SK-N-MC (cell line): ENCODE data around the gene ACOT13.
"Not testable (repeated sequence)": the region's sequence is repeated elsewhere in the genome, so short reads cannot be mapped to it uniquely, and the experiment has no call there.

Source experiments
- DNase-seq: peaks from one replicate; pipeline ENCODE4 v3.0.0-alpha.2; 2011; ENCODE audit warnings: low read depth, low spot score
- H3K27ac ChIP-seq: fragments of 200-600 bp; sonication (generic); 2 replicates; pipeline ENCODE4 v1.5.1; 2016; ENCODE audit warnings: mixed run types
- H3K36me3 ChIP-seq: fragments of 200-600 bp; sonication (generic); 2 replicates; pipeline ENCODE4 v1.6.1; 2017; ENCODE audit warnings: antibody characterized with exemption, low read length, mixed read lengths; ENCODE audit not compliant: insufficient read depth
- H3K4me3 ChIP-seq: fragments of 200-600 bp; sonication (generic); 2 replicates; pipeline ENCODE4 v1.5.1; 2016
- H3K9ac ChIP-seq: fragments of 200-600 bp; sonication (generic); 2 replicates; pipeline ENCODE4 v1.8.0; 2017; ENCODE audit warnings: mixed run types, mixed read lengths; ENCODE audit not compliant: insufficient read length
- H3K9me3 ChIP-seq: fragments of 200-600 bp; sonication (generic); 2 replicates; pipeline ENCODE4 v1.6.1; 2017; ENCODE audit warnings: low read depth, mild to moderate bottlenecking, antibody characterized with exemption, low read length, moderate library complexity, mixed read lengths
- EZH2 ChIP-seq: fragments of 200-600 bp; sonication (generic); IDR thresholded peaks from one replicate; pipeline ENCODE4 v1.6.1; 2017; ENCODE audit warnings: antibody characterized with exemption
- FOXP2 ChIP-seq: optimal IDR thresholded peaks from 2 replicates; pipeline ENCODE3; 2011; ENCODE audit warnings: mild to moderate bottlenecking, moderate library complexity; ENCODE audit not compliant: insufficient read depth; ENCODE audit errors: extremely low read length, control extremely low read depth
- POLR2AphosphoS5 ChIP-seq: IDR thresholded peaks from 2 replicates; pipeline ENCODE4 v1.6.1; 2012; ENCODE audit warnings: mild to moderate bottlenecking, low read depth, low read length, borderline replicate concordance

Gene ACOT13

GRCh38 chr6:24721461-24722215 lies 54.8 kb downstream of the ACOT13 start:
- Histone ChIP-seq H3K4me3 (peak overlapping the region; percentile 83), H3K9me3 (no peaks in the 10 kb centered on the region), H3K27ac (peak overlapping the region; percentile 99), H3K9ac (peak overlapping the region; percentile 84), H3K36me3 (peaks cover 27% of the 10 kb centered on the region)
- DNase-seq = no peak
- TF ChIP-seq FOXP2 = no peak
- TF ChIP-seq POLR2AphosphoS5 = peak; percentile 94
- no peak for TF ChIP-seq EZH2

- peaks cover 11% of the 10 kb centered on the region for H3K36me3 ChIP-seq
- H3K27ac ChIP-seq = peak overlapping the region; percentile 64; the same call in 1 of the 2 replicates
- H3K9ac ChIP-seq = no peak overlapping the region
- DNase-seq = no peak
- TF ChIP-seq FOXP2 = no peak
- no peak for TF ChIP-seq POLR2AphosphoS5
- no peak for TF ChIP-seq EZH2
- H3K9me3 ChIP-seq = no peaks in the 10 kb centered on the region
- H3K4me3 ChIP-seq = no peak overlapping the region
Measured at GRCh38 chr6:24723270-24723669, 56.4 kb downstream of the ACOT13 start.

- H3K36me3 ChIP-seq, H3K4me3 ChIP-seq, H3K27ac ChIP-seq, H3K9ac ChIP-seq, H3K9me3 ChIP-seq, DNase-seq: not testable (repeated sequence)
Measured at GRCh38 chr6:24730653-24731052, 63.8 kb downstream of the ACOT13 start.

GRCh38 chr6:24731456-24732134 lies 64.7 kb downstream of the ACOT13 start:
- H3K4me3 ChIP-seq, H3K9ac ChIP-seq, H3K36me3 ChIP-seq: not testable (repeated sequence)

GRCh38 chr6:24734166-24734565 lies 67.3 kb downstream of the ACOT13 start:
- no peak overlapping the region for H3K9ac ChIP-seq
- DNase-seq = no peak
- H3K36me3 ChIP-seq = no peaks in the 10 kb centered on the region
- TF ChIP-seq POLR2AphosphoS5 (no peak), FOXP2 (no peak), EZH2 (no peak)
- no peak overlapping the region for H3K4me3 ChIP-seq
- H3K27ac ChIP-seq = no peak overlapping the region
- no peaks in the 10 kb centered on the region for H3K9me3 ChIP-seq

More at GRCh38 chr6:24731456-24732134, 64.7 kb downstream of the ACOT13 start:
- not testable (repeated sequence) for H3K27ac ChIP-seq, DNase-seq, H3K9me3 ChIP-seq

GRCh38 chr6:24734710-24735109 lies 67.8 kb downstream of the ACOT13 start:
- H3K9me3 ChIP-seq, H3K4me3 ChIP-seq, H3K9ac ChIP-seq, H3K36me3 ChIP-seq, H3K27ac ChIP-seq, DNase-seq: not testable (repeated sequence)

GRCh38 chr6:24738741-24739140 lies 71.9 kb downstream of the ACOT13 start:
- TF ChIP-seq POLR2AphosphoS5 (no peak), EZH2 (no peak), FOXP2 (no peak)
- no peak overlapping the region for H3K4me3 ChIP-seq
- no peaks in the 10 kb centered on the region for H3K36me3 ChIP-seq
- H3K9me3 ChIP-seq = no peaks in the 10 kb centered on the region
- no peak overlapping the region for H3K9ac ChIP-seq
- DNase-seq = no peak
- H3K27ac ChIP-seq = no peak overlapping the region

- TF ChIP-seq EZH2 (no peak), POLR2AphosphoS5 (no peak)
- H3K9ac ChIP-seq = no peak overlapping the region
- DNase-seq = no peak
Measured at GRCh38 chr6:24740861-24741260, 74.0 kb downstream of the ACOT13 start.

GRCh38 chr6:24742216-24742738 lies 75.4 kb downstream of the ACOT13 start:
- Histone ChIP-seq H3K4me3 (no peak overlapping the region), H3K9ac (no peak overlapping the region), H3K27ac (no peak overlapping the region), H3K36me3 (no peaks in the 10 kb centered on the region), H3K9me3 (no peaks in the 10 kb centered on the region)
- DNase-seq = no peak
- TF ChIP-seq EZH2 (no peak), POLR2AphosphoS5 (no peak), FOXP2 (no peak)

More at GRCh38 chr6:24740861-24741260, 74.0 kb downstream of the ACOT13 start:
- H3K4me3 ChIP-seq = no peak overlapping the region
- no peak overlapping the region for H3K27ac ChIP-seq
- no peaks in the 10 kb centered on the region for H3K36me3 ChIP-seq
- H3K9me3 ChIP-seq = no peaks in the 10 kb centered on the region
